GM04504 (cell line): ENCODE data around the gene ST8SIA1.

Experiments
- DNase-seq: peaks from one replicate; pipeline ENCODE4 v3.0.0-alpha.2; 2012; ENCODE audit warnings: low read depth

ST8SIA1 gene

GRCh38 chr12:22238211-22238610 is 96.3 kb downstream of the ST8SIA1 start:
- no peak for DNase-seq

- DNase-seq, result peak; percentile 76
Observed at GRCh38 chr12:22234561-22234960, 99.9 kb downstream of the ST8SIA1 start.

- no peak for DNase-seq
Observed at GRCh38 chr12:22231836-22232235, 102.7 kb downstream of the ST8SIA1 start.

- DNase-seq, result no peak
Observed at GRCh38 chr12:22231078-22231477, 103.4 kb downstream of the ST8SIA1 start.

GRCh38 chr12:22230280-22230794 is 104.2 kb downstream of the ST8SIA1 start:
- DNase-seq, result no peak

GRCh38 chr12:22229652-22230279 is 104.7 kb downstream of the ST8SIA1 start:
- no peak for DNase-seq

- DNase-seq, result peak; percentile 24
Observed at GRCh38 chr12:22228022-22228875, 106.3 kb downstream of the ST8SIA1 start.

- no peak for DNase-seq
Observed at GRCh38 chr12:22223356-22223755, 111.2 kb downstream of the ST8SIA1 start.

- DNase-seq, result no peak
Observed at GRCh38 chr12:22217556-22217955, 117.0 kb downstream of the ST8SIA1 start.

GRCh38 chr12:22215467-22216253 is 118.8 kb downstream of the ST8SIA1 start:
- DNase-seq, result no peak

- no peak for DNase-seq
Observed at GRCh38 chr12:22211128-22211527, 123.4 kb downstream of the ST8SIA1 start.

GRCh38 chr12:22209422-22209821 is 125.1 kb downstream of the ST8SIA1 start:
- no peak for DNase-seq

GRCh38 chr12:22206111-22206728 is 128.3 kb downstream of the ST8SIA1 start:
- no peak for DNase-seq

GRCh38 chr12:22204391-22204790 is 130.1 kb downstream of the ST8SIA1 start:
- DNase-seq, result no peak

- no peak for DNase-seq
Observed at GRCh38 chr12:22202847-22203246, 131.7 kb downstream of the ST8SIA1 start.

GRCh38 chr12:22201101-22201500 is 133.4 kb downstream of the ST8SIA1 start:
- no peak for DNase-seq

GRCh38 chr12:22196236-22196635 is 138.3 kb downstream of the ST8SIA1 start:
- DNase-seq, result no peak

GRCh38 chr12:22190969-22191368 is 143.5 kb downstream of the ST8SIA1 start:
- no peak for DNase-seq

GRCh38 chr12:22188431-22188830 is 146.1 kb downstream of the ST8SIA1 start:
- no peak for DNase-seq

GRCh38 chr12:22180705-22181104 is 153.8 kb downstream of the ST8SIA1 start:
- no peak for DNase-seq

- no peak for DNase-seq
Observed at GRCh38 chr12:22173177-22173576, 161.3 kb downstream of the ST8SIA1 start.

GRCh38 chr12:22172501-22172900 is 162.0 kb downstream of the ST8SIA1 start:
- DNase-seq, result no peak
